A673 (cell line): ENCODE data around the gene CAPZA2. TPM values are rescaled to one million over a fixed set of nuclear protein-coding genes. Genes with fewer than 3 reads are reported as not detected.
"Not testable (repeated sequence)": the region's sequence is repeated elsewhere in the genome, so short reads cannot be mapped to it uniquely, and the experiment has no call there.

ENCODE experiments used
- Bru-seq: library from RNA; stranded (reverse); fragments of 400-500 nt; gene quantifications from one replicate; lab custom pipeline; 2021; lab: Mats Ljungman, UMichigan
- BruChase-seq, 2 experiments: library from RNA; stranded (reverse); fragments of 400-500 nt; gene quantifications; one replicate each; lab custom pipeline; 2021; lab: Mats Ljungman, UMichigan
- BruUV-seq: library from RNA; stranded (reverse); fragments of 400-500 nt; replicated peaks from 2 replicates; lab custom pipeline; 2021; lab: Mats Ljungman, UMichigan
- CTCF ChIA-PET: fragments of 300-600 bp; sonication (Branson Sonifier 250); formaldehyde crosslinking; loops from one replicate; lab custom pipeline; 2022; ENCODE audit warnings: antibody characterized with exemption; lab: Charles Lee
- POLR2A ChIA-PET: fragments of 300-600 bp; sonication (Branson Sonifier 250); formaldehyde crosslinking; loops from one replicate; lab custom pipeline; 2022; ENCODE audit warnings: antibody characterized with exemption; ENCODE audit not compliant: low non-redundant PET; lab: Charles Lee
- DNase-seq: peaks from one replicate; pipeline ENCODE4 v3.0.0-alpha.2; 2015; ENCODE audit warnings: low spot score
- H3K27ac ChIP-seq: fragments of 200-600 bp; sonication (generic); 2 replicates; pipeline ENCODE4 v1.5.1; 2016; ENCODE audit warnings: mixed run types, low read depth, mild to moderate bottlenecking, mixed read lengths, antibody characterized with exemption, low read length; ENCODE audit not compliant: poor library complexity, severe bottlenecking
- H3K27me3 ChIP-seq: fragments of 200-600 bp; sonication (generic); replicated peaks from 2 replicates; pipeline ENCODE4 v1.6.1; 2017; ENCODE audit warnings: mixed run types, low read depth, mild to moderate bottlenecking, mixed read lengths, antibody characterized with exemption, low read length; ENCODE audit not compliant: insufficient read depth, poor library complexity
- H3K36me3 ChIP-seq: fragments of 200-600 bp; sonication (generic); 2 replicates; pipeline ENCODE4 v1.6.1; 2016; ENCODE audit warnings: mixed run types, mild to moderate bottlenecking, mixed read lengths, antibody characterized with exemption, low read length; ENCODE audit not compliant: insufficient read depth, poor library complexity, severe bottlenecking
- H3K4me1 ChIP-seq: fragments of 200-600 bp; sonication (generic); 2 replicates; pipeline ENCODE4 v1.6.1; 2017; ENCODE audit warnings: mixed run types, mild to moderate bottlenecking, mixed read lengths, antibody characterized with exemption, low read length; ENCODE audit not compliant: insufficient read depth, poor library complexity, severe bottlenecking
- H3K4me3 ChIP-seq: fragments of 200-600 bp; sonication (generic); 2 replicates; pipeline ENCODE4 v1.5.1; 2016; ENCODE audit warnings: low read depth, mixed run types, mild to moderate bottlenecking, mixed read lengths, low read length; ENCODE audit not compliant: poor library complexity, severe bottlenecking
- H3K9me3 ChIP-seq: fragments of 200-600 bp; sonication (generic); 2 replicates; pipeline ENCODE4 v1.6.1; 2016; ENCODE audit warnings: mixed run types, low read depth, mild to moderate bottlenecking, mixed read lengths, antibody characterized with exemption, low read length; ENCODE audit not compliant: poor library complexity, severe bottlenecking
- EZH2 ChIP-seq: fragments of 200-600 bp; sonication (generic); IDR thresholded peaks from 2 replicates; pipeline ENCODE4 v1.6.1; 2017; ENCODE audit warnings: borderline replicate concordance, low read depth, mild to moderate bottlenecking, mixed read lengths, antibody characterized with exemption, low read length; ENCODE audit not compliant: poor library complexity, severe bottlenecking
- intact Hi-C: fragments of 100-400 bp; cut with micrococcal nuclease; formaldehyde crosslinking; loops from one replicate; pipeline ENCODE4 v1.10.0; 2022; ENCODE audit not compliant: unreplicated experiment
- long read RNA-seq: library from polyadenylated mRNA; stranded (forward); transcript quantifications from one replicate; pipeline ENCODE4 v2.0.0, GENCODE V29; 2022
- total RNA-seq: library from RNA; stranded (reverse); gene quantifications from 2 replicates; pipeline ENCODE4 v1.2.3, GENCODE V29; 2021
- TF ChIP-seq, protein P1 (sequence below): fragments of 300-800, 200-600 bp; sonication (generic); conservative IDR thresholded peaks from 2 replicates; pipeline ENCODE4 v1.5.1; 2017; ENCODE audit warnings: low read depth, mild to moderate bottlenecking, antibody characterized with exemption, low read length, moderate library complexity, mixed read lengths

CAPZA2 gene
- total RNA-seq = 118 and 138 TPM in 2 replicates
- Bru-seq, nascent RNA = percentile 87 among the genes with signal in this experiment
- percentile 80 among the genes with signal in this experiment for BruChase-seq, experiment 1, labeled RNA remaining after a 2-hour chase
- percentile 84 among the genes with signal in this experiment for BruChase-seq, experiment 2, labeled RNA remaining after a 6-hour chase
- long read RNA-seq, full-length matches to known transcripts = 417 of 446 reads
- long read RNA-seq, partial matches to known transcripts = 3 of 446 reads
- long read RNA-seq, other reads (novel, unspliced or antisense) = 26 of 446 reads

DNA sequence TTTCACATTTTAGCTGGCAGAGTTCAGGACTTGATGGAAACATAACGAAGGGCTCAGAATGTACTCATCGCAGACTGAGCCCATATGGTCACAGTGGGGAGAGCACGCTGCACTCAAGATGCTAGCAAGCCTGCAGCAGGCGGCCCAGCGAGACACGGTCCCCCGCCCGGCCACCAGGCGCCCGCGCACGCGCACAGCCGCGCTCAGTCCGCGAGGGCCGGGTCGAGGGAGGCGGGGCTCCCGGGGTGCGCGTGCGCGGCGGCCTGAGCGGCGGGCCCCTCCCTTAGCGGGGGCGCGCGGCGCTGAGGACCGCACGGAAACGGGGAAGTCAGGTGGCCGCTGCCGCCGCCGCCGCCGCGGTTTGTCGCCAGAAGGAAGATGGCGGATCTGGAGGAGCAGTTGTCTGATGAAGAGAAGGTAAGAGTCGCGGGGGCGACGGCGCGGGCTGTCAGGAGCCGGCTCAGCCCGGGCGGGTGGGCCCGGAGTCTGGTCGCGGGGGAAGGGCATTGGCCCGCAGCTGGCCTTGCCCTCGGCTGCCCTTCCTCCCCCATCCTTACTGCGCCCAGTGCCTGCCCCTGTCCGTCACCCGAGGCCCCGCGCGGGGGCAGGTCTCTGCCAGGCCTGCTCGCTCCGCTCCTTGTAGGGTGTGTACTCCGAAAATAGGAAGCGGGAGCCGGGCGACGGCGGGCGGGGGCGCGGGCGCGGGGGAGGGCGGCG, at the start of gene CAPZA2:
Gene CAPZA2, plus strand, starts transcription at position 354 of the 717 bp plus-strand sequence. Its CDS starts 25 bp downstream, at position 379.
- H3K9me3 ChIP-seq = no peaks in the 10 kb centered on the region
- TF ChIP-seq, protein P1, sequence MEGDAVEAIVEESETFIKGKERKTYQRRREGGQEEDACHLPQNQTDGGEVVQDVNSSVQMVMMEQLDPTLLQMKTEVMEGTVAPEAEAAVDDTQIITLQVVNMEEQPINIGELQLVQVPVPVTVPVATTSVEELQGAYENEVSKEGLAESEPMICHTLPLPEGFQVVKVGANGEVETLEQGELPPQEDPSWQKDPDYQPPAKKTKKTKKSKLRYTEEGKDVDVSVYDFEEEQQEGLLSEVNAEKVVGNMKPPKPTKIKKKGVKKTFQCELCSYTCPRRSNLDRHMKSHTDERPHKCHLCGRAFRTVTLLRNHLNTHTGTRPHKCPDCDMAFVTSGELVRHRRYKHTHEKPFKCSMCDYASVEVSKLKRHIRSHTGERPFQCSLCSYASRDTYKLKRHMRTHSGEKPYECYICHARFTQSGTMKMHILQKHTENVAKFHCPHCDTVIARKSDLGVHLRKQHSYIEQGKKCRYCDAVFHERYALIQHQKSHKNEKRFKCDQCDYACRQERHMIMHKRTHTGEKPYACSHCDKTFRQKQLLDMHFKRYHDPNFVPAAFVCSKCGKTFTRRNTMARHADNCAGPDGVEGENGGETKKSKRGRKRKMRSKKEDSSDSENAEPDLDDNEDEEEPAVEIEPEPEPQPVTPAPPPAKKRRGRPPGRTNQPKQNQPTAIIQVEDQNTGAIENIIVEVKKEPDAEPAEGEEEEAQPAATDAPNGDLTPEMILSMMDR = no peak
- TF ChIP-seq EZH2 = no peak
- intact Hi-C loops = no loop called here
- peaks cover 11% of the 10 kb centered on the region for H3K4me1 ChIP-seq
- peak within 1 kb of the TSS; percentile 91 for H3K4me3 ChIP-seq
- DNase-seq = peak; percentile 95
- BruUV-seq = no TSS peak
- peak within 1 kb of the TSS; percentile 90 for H3K27ac ChIP-seq
- H3K36me3 ChIP-seq = no peaks in the 10 kb centered on the region
- no peaks in the 10 kb centered on the region for H3K27me3 ChIP-seq
- CTCF ChIA-PET = no interaction called here
- POLR2A ChIA-PET = no interaction called here

DNA sequence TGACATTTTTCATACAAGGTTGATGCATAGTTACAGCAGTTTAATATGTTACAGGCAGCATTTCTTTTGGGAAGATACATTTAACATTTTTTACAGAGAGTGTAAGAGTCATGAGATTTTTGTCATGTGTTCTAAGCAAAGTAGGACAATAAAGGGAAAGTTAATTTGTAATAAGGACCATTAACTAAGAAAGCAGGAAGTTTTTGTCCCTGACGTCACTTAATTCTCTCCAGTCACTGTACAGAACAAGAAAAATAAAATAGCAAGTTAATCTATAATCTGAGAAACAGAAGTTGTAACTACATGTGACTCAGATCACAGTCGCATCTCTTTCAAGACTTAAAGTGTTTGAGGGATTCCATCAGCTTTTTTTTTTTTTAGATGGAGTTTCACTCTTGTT, 49.5 kb upstream of the CAPZA2 start:
- no peak for TF ChIP-seq EZH2
- TF ChIP-seq, protein P1 = no peak

DNA sequence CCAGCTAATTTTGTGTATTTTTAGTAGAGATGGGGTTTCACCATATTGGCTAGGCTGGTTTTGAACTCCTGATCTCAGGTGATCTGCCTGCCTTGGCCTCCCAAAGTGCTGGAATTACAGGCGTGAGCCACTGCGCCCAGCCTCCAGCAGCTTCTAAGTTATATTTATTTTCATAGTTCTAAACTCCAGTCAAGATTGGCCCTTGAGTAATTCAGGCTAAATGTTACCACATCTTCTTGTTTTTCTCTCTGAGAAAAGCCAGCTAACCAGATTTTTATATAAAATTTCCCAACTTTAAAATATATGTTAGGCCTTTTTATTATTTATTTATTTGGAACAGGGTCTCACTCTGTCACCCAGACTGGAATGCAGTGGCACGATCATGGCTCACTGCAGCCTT, 49.0 kb upstream of the CAPZA2 start:
- H3K36me3 ChIP-seq, H3K27me3 ChIP-seq, POLR2A ChIA-PET, H3K9me3 ChIP-seq, H3K27ac ChIP-seq, intact Hi-C loops, H3K4me1 ChIP-seq, H3K4me3 ChIP-seq, CTCF ChIA-PET, DNase-seq, BruUV-seq: not testable (repeated sequence)

More for the DNA sequence above, 49.5 kb upstream of the CAPZA2 start:
- intact Hi-C loops = no loop called here
- no TSS peak for BruUV-seq
- no peak for DNase-seq
- no peak overlapping the region for H3K4me3 ChIP-seq
- H3K27me3 ChIP-seq = no peaks in the 10 kb centered on the region
- no peaks in the 10 kb centered on the region for H3K9me3 ChIP-seq
- ChIA-PET POLR2A (no interaction called here), CTCF (no interaction called here)
- H3K27ac ChIP-seq = no peak overlapping the region
- peaks cover 10% of the 10 kb centered on the region for H3K4me1 ChIP-seq
- H3K36me3 ChIP-seq = no peaks in the 10 kb centered on the region
